ENCODE results near the gene TIGD7.
A peak's percentile ranks its signal among the peaks of the same experiment; 100 is the strongest.
"Not testable (repeated sequence)": the region's sequence is repeated elsewhere in the genome, so short reads cannot be mapped to it uniquely, and the experiment has no call there.

TIGD7 gene

DNA sequence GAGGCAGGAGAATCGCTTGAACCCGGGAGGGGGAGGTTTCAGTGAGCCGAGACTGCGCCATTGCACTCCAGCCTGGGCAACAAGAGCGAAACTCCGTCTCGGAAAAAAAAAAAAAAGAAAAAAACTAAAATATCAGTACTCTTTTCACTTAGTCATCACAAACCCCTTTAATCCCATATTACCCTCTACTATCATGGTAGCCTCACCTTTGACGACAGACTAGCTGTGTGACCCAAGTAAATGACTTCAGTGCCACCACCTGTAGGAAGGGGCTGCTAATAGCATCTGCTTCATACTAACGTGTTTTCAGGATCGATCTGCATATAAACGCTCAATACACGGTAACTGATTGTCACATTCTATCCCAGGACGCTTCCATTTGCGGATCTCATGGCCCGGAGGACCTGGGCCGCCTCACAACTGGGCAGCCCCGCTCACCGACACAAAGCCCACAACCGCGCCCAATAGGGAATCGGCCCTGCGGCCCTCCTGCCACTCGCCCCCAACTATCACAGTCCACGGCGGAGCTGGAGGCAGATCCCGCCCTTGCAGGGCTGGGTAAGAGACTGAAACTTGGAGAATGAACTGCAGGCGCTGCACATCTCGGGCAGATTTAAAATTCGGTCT is 23.0 kb downstream of the TIGD7 start:
- no peak for DNase-seq

DNA sequence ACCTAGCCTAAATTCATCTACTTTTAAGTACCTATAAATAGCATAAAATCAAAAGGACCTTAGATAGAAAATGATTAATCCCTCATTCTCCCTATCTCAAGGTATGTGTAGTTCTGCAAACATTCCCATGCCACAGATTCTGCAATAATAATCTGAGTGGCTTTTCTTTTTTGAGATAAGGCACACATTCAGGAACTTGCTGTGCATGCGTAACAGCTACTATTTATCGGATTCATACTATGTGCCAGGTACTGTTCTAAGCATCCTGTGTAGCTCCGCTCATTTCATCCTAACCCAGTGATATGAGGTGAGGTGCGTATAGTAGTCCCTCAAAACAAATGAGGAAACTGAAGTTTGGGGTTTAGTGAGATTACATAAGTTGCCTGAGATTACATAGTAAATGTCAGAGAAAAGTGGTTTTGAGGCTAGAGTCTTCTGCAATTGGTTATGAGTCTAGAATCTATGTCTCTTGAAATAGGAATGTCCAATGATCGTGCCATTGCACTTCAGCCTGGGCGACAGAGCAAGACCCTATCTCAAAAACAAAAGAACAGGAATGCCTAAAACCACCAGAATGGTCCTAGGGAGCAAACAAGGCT is 23.9 kb downstream of the TIGD7 start:
- no peak for DNase-seq

DNA sequence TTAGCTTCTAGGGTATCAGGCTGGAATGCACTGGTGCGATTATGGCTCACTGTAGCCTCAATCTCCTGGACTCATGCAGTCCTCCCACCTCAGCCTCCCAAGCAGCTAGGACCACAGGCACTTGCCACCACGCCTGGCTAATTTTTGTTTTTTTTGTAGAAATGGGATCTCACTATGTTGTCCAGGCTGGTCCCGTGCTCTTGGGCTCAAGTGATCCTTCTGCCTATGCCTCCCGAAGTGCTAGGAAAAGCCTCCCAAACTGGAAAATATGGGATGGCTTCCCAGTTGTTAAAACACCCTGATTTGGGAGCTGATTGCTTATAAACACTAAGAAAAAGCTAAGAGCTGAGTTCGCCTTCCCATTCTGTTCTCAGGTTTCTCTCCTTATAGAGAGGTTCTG is 28.6 kb downstream of the TIGD7 start:
- DNase-seq = no peak

DNA sequence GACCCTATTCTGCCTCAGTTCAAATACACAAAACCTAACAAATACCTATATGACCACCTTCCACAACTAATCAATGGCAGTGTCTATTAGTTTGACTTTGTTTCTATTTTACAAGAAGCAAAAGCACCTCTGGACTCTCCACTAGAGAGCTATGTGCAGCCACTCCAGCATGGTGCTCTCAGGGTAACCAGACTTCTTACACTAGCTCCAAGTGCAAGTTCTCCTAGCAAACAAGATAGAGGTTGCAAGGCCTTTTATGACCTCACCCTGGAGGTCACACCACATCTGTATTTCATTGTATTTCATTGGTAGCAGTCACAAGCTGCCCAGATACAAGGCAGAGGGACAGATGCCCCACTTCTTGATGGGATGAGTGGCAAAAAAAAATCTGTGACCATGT is 30.3 kb downstream of the TIGD7 start:
- DNase-seq = no peak

DNA sequence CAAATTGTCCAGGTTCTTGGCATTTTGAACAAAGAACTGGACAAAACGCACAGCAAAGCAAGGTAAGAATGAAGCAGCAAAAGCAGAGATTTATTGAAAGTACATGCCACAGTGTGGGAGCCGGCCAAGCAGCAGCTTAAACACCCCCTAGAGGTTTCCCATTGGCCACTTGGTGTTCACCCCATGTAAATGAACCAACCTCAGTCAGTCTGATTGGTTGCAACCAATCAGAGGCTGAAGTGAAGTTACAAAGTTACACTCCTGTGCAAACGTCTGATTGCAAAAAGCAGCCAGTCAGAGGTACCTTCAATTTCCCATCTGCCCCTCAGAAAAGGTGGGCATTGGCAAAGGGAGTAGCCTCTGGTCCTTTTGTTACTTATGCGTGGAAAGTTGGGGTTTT is 30.7 kb downstream of the TIGD7 start:
- no peak for DNase-seq

DNA sequence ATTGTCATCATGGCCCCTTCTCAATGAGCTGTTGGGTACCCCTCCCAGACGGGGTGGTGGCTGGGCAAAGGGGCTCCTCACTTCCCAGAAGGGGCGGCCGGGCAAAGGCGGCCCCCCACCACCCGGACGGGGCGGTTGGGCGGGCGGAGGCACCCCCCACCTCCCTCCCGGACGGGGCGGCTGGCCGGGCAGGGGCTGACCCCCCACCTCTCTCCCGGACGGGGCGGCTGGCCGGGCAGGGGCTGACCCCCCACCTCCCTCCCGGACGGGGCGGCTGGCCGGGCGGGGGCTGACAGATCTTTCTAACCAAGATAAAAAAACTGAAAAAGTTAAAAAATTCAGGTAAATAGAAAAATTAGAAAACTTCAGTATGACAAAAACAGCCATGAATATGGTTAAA is 33.9 kb downstream of the TIGD7 start:
- DNase-seq = not testable (repeated sequence)

DNA sequence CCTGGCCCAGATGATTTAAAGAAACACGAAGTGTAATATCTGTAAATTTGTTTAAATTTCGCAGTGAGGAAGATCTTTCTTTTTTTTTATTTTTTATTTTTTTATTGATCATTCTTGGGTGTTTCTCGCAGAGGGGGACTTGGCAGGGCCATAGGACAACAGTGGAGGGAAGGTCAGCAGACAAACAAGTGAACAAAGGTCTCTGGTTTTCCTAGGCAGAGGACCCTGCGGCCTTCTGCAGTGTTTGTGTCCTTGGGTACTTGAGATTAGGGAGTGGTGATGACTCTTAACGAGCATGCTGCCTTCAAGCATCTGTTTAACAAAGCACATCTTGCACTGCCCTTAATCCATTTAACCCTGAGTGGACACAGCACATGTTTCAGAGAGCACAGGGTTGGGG is 34.5 kb downstream of the TIGD7 start:
- not testable (repeated sequence) for DNase-seq

DNA sequence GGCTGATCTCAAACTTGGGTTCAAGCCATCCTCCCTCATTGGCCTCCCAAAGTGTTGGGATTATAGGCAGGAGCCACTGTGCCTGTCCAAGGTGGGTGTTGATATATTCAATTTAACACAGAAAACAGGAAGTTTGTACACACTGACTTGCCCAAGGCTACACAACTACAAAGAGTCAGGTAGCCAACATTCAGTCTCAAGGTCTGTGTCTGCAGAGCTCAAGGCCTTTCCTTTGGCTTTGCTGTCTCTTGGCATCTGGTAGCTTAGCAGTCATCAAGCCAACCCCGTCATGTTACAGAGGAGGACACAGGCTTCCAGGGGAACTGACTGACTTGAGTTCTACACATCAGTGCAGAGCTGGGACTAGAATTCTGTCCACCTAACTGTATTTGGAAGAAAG is 36.9 kb downstream of the TIGD7 start:
- DNase-seq = no peak

DNA sequence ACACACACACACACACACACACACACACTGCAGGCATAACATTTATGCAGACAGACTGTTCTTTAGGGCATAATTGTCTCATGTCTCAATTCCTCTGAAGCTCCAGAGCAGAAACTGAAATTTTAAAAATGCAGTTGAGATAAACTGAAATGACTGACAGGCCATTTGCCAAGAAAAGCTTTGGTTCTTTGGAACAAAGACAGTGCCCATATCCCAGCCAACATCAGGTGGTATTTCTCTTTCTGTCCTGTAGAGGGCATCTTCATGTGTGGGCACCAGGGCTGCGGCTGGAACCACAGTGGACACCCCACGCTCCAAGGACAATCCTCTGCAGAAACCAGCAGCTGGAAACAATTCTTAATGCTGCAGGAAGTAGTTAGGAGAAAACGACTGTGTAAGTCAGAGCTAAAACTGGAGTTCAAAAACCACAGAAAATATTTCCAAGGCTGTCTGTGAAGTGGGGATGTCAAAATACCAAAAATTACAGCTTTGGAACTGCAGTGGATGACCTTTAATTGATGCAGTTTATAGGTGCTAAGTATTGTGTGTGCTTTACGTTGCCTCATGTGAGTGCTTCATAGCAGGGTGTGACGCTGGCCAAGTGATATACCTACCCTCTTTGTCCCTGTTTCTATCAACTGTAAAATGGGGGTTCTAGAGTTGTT is 38.2 kb downstream of the TIGD7 start:
- peak in 3 of 4 experiments; percentile 31 to 34 (median 33) for DNase-seq

DNA sequence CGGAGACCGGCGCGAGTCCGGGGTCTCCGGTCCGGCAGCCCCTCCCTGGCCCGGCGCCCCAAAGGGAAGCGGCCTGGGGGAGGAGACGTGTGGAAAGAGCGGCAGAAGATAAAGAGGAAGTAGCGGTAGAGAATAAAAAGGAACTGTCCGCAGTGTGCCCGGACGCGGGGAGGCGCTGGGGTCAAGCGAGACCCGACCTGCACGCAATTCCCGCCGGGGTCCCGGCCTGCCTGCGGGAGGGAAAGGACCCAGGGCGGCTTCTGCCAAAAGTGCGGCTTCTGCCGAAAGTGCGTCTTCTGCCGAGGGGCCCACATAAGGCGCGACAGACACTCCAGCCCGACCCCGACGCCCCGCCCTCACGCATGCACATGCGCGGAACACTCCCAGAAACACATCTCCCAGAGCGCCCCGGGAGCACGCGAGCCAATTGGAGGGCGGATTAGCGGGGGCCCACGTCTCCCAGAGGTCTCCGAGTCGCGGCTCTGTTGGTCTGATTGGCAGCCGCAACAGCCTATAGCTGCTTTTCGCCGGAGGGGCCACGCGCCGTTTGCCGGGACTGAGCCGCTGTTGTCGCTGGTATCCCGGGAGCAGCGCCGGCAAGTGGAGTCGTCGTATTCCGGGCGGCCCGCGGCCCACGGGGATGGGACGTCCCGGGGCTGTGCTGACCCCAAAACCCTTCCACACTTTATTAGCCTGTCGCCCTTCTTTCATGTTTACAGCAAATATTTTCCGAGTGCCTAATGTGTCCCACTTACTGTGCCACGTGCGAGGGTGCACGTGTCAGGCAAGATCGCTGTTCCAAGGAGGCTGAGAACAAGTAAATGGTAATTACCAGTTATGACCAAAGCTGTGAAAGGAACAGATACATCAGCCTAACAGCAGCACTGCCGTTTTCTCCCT is 40.8 kb downstream of the TIGD7 start:
- peak; percentile 97 to 98 (median 98) for DNase-seq

DNA sequence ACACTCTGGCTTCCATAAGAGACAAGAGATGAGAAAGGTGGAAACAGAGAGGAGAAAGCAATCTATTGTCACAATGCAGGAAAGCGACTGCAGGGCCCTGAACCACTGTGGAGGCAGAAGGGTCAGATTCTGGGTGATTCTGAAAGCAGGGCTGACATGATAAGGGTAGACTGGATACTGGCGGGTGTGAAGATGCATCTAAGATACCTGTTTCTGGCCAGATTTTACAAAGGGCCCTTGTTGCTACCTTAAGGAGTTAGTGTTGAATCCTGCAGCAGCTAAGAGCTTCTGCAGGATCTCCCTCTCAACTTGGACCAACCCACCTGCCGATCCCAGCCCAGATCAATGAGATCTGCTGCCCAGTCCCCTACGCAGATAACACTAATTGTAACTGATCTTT is 42.7 kb downstream of the TIGD7 start:
- DNase-seq = no peak

DNA sequence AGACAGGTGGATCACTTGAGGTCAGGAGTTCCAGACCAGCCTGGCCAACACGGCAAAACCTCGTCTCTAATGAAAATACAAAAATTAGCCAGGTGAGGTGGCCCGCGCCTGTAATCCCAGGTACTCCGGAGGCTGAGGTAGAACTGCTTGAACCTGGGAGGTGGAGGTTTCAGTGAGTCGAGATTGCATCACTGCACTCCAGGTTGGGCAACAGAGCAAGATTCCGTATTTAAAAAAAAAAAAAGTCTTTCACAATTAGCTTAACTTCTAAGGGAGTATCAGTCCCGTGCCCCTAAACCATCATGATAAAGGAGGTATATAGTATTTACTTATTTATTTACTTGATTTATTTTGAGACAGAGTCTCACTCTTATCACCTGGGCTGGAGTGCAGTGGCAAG is 45.4 kb downstream of the TIGD7 start:
- peak in 3 of 4 experiments; percentile 44 to 49 (median 49) for DNase-seq

DNA sequence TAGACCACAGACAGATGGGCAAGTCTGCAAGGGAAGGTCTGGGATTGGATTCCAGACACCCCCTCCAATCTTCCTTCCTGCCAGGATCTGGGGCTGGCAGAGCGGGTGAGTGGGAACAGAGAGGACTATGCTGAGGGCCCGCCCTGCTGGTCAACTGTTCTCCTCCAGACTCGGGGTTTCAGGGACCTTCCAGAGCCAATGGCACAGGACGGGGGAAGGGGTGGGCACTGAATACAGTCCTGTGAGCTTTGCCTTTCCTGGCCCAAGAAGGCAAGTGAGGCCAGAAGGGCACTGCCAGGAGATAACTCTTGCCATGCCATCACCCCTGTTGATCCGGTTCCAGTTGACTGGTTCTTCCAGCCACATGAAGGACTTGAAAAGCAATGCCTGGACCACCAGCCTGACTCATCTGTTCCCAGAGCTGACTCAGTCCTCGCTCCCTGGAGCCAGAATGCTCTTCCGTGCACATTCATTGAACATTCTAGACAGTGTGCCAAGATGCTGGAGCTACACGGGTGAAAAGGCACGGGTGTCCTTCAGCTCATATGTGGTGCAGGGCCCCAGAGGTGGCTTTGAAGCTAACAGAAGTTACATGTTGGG is 48.3 kb downstream of the TIGD7 start:
- DNase-seq = peak in 1 of 4 experiments; percentile 14

DNA sequence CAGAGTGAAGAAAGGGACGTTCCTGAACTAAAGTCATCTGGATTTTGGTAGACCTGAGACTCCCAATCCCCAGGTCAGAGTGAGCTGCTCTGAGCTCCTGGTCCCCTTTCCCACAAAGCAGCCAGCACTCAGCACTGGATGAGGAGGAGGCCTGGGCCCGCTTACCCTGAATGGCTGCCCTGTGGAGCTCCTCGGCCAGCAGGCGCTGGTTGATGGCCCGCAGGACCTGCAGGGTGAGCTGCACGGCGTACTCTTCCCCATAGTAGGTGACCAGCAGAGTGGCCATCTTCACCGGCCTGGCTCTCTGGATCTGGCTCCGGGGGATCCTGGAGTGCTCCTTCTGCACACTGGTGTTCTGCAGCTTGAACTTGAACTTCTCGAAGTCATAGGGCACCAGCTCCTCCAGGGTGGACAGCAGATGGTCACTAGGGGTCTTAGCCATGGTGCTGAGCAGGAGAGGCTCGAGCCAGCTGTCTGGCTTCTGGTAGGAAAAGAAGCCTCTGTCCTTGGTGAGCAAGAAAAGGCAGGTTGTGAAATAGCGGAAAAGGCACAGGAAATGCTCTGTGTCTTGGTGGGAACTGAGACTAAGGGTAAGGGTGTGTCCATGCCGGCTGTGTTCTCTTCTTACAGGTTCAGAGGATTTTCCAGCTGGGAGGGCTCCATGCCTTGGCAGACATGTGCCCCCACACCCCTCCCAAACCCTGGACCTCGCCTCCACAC is 48.9 kb downstream of the TIGD7 start, which contains the start of gene MEFV:
Gene MEFV, minus strand, starts transcription at position 488 of the 720 bp plus-strand sequence. Its CDS starts 46 bp downstream, at position 442.
- peak; percentile 66 to 84 (median 78) for DNase-seq

DNA sequence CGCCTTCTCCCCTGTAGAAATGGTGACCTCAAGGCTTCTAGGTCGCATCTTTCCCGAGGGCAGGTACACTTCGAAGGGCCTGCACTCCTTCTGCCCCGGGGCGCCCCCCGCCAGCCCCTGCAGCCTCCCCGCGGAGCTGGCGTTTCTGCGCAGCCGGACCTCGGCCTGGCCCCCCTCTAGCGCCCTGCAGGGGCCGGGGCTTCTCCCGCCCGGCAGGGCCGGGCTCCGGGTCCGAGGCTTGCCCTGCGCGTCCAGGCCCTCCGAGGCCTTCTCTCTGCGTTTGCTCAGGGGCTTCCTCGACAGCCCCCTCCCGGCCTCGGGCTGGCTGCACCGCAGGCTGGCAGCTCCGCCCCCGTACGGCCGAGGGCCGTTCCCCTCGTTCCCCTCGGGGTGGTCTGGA is 50.9 kb downstream of the TIGD7 start:
- DNase-seq = no peak

DNA sequence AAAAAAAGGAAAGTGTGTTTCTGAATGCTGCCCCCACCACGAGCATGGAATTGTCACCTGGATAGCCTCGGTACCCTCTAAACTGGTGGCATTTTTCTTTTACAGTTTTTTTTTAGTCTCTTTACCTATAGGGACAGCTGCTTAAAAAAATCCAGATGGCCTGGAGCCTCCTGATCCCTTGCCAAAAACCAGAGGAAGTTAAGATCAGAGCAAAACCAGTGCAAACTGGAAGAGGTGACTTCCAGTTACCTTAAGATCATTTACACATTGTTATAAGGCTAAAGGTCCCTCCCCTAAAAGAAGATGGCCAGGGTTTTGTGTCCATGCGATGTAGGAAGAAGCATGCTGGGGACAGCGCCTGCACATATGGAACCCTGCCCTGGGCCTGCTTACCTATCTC is 52.3 kb downstream of the TIGD7 start:
- no peak for DNase-seq

DNA sequence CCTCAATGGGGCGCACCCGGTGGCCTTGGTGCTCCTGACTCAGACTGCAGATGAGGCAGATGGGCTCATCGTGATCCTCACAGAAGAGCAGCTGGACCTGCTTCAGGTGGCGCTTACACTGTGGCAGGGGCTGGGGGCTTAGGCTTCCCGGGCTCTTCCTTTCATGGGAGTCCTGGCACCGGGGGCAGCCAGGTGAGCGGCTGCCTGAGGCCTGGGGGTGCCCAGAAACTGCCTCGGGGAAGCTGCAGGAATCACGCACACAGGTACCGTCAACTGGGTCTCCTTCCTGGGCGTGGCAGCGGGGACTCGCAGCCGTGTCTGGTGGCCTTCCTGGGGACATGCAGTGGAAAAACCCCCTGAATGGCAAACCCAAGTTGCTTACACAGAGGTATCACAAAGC is 55.8 kb downstream of the TIGD7 start:
- DNase-seq = no peak

DNA sequence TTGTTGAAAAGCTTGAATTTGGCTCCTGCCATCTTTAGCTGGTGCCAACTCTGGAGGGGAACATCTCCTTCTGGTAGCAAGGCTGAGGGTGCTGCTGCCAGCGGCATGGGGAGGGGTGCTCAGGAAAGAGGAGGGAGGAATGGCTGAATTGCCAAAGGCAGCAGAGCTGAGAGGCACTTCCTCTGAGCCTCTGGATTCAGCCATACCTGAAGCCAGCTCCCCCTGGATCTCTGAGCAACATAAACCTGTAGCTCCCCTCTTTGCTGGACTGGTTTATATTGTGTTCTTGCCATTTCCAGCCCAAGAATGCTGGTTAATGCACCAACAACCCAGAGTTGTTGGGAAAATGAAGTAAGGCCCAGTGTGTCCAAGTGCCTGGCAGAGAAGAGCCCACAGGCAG is 56.2 kb downstream of the TIGD7 start:
- DNase-seq = no peak
